AG09309 (cell line): ENCODE data around the gene CD84.

Experiments
- DNase-seq: peaks from one replicate; pipeline ENCODE4 v3.0.0-alpha.2; 2010; ENCODE audit warnings: low read depth
- H3K4me3 ChIP-seq: 2 replicates; pipeline ENCODE4 v1.5.1; 2011; ENCODE audit warnings: mild to moderate bottlenecking, low read depth, low read length, moderate library complexity; ENCODE audit not compliant: control insufficient read depth
- CTCF ChIP-seq: IDR thresholded peaks from 2 replicates; pipeline ENCODE4 v1.5.1; 2011; ENCODE audit warnings: mild to moderate bottlenecking, low read depth, low read length, inconsistent platforms; ENCODE audit not compliant: insufficient read depth, control insufficient read depth; ENCODE audit errors: missing control alignments

The CD84 gene

DNA sequence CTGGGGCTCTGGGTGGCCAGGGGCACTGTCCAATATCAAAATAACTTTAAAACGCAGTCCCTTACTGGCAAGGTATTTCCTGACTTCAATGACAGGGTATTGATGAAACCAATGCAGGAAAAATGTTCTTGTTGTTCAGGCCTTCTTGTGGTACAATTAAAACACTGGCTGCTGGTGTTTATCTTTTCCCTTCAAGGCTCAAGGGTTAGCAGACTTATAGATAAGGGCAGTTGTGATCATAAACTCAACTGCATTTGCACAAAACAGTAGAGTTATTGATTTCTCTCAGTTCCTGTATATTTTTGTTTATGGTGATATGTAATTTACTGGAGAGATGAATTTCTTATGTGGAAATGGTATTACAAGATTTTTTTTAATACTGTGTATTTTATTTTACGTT is 2.7 kb upstream of the CD84 start:
- no peak for TF ChIP-seq CTCF
- no peak overlapping the region for H3K4me3 ChIP-seq
- DNase-seq = no peak

DNA sequence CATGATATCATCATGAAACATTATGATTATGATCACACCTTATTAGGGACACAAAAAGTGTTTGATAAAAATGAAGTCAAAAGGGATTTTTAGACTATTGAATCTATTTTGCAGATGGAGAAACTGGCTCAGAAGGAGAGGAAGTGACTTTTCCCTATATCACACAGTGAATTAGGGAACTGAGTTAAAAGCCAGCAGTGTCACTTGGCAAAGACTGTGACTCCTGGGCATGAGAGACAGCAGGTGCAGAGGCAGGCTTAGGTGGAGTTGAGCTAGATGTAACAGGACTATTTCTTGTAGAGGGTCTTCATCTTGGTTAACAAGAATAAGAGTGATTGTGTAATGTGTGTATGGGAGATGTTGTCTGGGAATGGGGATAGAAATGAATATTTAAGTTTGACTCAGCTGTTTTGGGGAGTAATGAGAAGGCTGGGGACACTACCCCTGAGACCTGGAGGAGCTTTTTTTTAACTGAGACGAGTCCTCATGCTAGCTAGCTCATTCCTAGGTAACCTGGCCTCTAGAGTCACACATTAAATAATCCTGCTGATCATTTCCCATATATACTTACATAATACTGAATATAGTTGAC is 1.0 kb upstream of the CD84 start:
- TF ChIP-seq CTCF = no peak
- DNase-seq = no peak
- no peak overlapping the region for H3K4me3 ChIP-seq

DNA sequence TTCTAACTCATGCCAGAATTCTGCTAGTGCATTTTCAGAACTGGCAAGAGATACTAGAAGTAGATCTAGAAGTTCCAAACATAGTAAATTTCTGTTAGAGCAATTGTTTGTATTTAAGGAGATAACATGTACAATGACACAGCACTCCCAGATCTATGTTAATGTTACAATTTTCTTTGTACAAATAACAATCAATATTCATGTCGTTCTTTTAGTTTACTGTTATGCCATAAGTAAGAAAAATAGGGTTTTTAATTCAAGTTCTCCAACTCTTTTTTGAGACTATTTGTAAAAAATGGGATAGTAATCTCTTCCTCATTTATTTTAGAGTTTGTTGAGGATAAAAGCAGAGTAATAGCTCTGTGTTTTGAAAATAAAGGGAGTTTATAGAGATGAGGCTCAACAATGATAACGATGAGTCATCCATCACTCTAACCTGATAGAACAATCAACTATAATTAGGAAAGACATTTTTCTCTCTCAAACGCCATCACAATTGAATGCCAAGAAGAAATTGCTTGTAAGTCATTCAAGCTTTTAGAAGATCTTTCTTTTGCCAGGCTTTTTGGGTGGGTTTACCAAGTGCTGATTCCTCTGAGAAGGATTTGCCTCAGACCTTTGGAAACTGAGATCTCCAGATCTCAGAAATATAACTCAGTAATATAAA is 638 bp downstream of the CD84 start:
- no peak for TF ChIP-seq CTCF
- no peak overlapping the region for H3K4me3 ChIP-seq
- DNase-seq = no peak

DNA sequence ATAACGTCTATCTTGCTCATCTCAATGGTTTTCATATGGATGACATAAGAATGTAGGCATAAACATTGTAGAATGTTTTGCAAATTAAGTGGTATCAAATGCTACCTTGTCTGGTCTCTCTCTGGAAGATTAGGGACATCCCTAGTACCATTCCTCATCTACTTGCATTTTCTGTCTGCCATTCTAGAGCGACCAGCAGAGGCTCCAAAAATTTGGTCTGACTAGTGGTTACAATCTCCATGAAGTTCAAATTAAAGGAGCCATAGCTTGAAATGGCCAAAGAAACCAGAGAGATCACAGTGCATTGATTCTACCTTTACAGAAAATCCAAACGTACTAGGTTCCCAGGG is 1.1 kb downstream of the CD84 start:
- H3K4me3 ChIP-seq = no peak overlapping the region
- DNase-seq = no peak
- TF ChIP-seq CTCF = no peak

- no peak for TF ChIP-seq CTCF
- DNase-seq = no peak
These were observed 1.6 kb downstream of the CD84 start for GRCh38 chr1:160577671-160578070.

GRCh38 chr1:160576884-160577283 is 2.4 kb downstream of the CD84 start:
- H3K4me3 ChIP-seq = no peak overlapping the region
- no peak for DNase-seq

More at GRCh38 chr1:160577671-160578070, 1.6 kb downstream of the CD84 start:
- no peak overlapping the region for H3K4me3 ChIP-seq

More at GRCh38 chr1:160576884-160577283, 2.4 kb downstream of the CD84 start:
- no peak for TF ChIP-seq CTCF
